ENCODE measurements around the gene DACT1.

GRCh38 chr14:58633831-58634230 is 3.9 kb upstream of the DACT1 start:
- TF ChIP-seq POLR2A (IDR thresholded peaks at IDR 0.05; ENCODE audit: low read depth, low read length) (no peak), POLR2AphosphoS5 (IDR thresholded peaks at IDR 0.05; ENCODE audit: low read depth, low read length) (no peak), TAF1 (IDR thresholded peaks at IDR 0.05; ENCODE audit: low read depth, low read length) (no peak), SPI1 (IDR thresholded peaks at IDR 0.05; ENCODE audit: low read depth, low read length) (no peak), PAX5 (IDR thresholded peaks at IDR 0.05; ENCODE audit: insufficient read depth, low read length, severe bottlenecking) (no peak), POU2F2 (IDR thresholded peaks at IDR 0.05; ENCODE audit: low read depth, low read length) (no peak)
